Ramos (cell line): Measurements from ENCODE around the gene KCMF1.
"Not testable (repeated sequence)": the region's sequence is repeated elsewhere in the genome, so short reads cannot be mapped to it uniquely, and the experiment has no call there.

ENCODE experiments used
- in situ Hi-C: fragments of 300-500 bp; cut with MboI; formaldehyde crosslinking; loops from one replicate; pipeline ENCODE4 v1.14.3; 2022; ENCODE audit warnings: low sequenced_read_pairs; ENCODE audit not compliant: unreplicated experiment

The KCMF1 gene

DNA sequence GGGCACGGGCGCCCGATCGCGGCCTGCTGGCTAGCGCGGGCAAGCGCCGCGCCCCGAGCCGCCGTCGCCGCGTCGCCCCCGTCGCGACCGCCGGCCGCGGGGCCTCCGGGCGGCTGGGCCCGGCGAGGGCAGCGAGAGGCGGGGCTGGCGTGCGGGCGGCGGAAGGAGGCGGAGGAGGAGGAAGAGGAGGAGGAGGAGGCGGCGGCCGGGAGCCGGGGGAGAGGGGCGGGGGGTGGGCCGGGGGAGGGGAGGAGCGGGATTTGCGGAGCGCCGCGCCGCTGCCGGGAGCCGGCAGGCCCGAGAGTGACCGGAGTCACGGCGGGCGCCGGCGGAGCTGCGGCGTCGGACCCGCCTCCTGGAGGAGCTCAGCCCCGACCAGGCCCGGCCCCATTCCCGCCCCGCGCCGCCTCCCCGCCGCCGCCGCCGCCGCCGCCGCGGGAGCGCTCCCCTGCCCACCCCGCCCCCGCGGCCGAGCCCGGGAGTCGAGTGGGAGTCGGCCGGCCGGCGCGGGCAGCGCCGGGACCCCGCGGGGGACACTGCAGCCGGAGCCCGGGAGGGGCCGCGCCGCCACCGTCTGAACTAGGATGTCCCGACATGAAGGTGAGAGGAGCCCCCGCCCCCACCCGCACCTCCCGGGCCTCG, at the start of gene KCMF1:
KCMF1 (plus strand) TSS at position 294 of the 642 bp plus-strand sequence; CDS start at position 585, 291 bp downstream.
- in situ Hi-C loops: no loop called here

DNA sequence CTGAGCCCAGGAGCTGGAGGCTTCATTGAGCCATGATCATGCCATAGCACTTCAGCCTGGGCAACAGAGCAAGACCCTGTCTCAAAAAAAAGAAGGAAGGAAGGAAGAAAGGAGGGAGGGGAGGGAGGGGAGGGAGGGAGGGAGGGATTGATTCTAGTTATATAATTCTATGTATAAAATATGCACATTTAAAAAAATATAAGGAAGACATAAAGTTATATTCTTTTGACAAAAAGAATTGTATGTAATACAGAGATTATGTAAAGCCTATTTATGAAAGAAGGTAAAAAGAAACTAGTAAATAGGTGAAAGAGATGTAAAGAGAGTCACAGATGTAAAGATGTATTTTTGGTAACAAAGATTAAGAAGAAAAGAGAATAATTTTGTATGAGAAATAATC, 48.0 kb upstream of the KCMF1 start:
- in situ Hi-C loops: loop anchor here (10.0 kb wide), 1 partner anchor 372 kb away; no protein-coding TSS in a partner anchor

- in situ Hi-C loops: loop anchor here (10.0 kb wide), 1 partner anchor 370 kb away; no protein-coding TSS in a partner anchor
Observed at GRCh38 chr2:84924173-84925106, 46.5 kb upstream of the KCMF1 start.

DNA sequence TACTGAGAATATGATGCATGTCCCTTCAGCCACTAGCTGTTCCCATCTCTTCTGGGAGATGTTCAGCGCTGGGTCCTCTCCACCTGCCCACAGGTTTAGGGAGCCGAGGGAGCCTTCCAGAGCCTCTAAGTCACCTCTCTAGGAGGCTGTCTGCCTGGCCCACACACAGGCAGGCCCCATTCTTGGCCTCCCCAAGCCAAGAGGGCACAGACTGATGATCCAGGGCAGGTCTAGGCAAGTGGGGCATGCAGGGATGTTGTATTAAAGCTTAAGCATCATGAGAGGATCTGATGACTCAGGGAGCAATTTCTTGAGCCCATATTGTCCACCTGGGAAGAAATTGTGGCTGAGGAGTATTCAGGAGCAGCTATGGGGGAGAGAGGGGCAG, 45.6 kb upstream of the KCMF1 start:
- in situ Hi-C loops: loop anchor here (10.0 kb wide), 1 partner anchor 369 kb away; no protein-coding TSS in a partner anchor

DNA sequence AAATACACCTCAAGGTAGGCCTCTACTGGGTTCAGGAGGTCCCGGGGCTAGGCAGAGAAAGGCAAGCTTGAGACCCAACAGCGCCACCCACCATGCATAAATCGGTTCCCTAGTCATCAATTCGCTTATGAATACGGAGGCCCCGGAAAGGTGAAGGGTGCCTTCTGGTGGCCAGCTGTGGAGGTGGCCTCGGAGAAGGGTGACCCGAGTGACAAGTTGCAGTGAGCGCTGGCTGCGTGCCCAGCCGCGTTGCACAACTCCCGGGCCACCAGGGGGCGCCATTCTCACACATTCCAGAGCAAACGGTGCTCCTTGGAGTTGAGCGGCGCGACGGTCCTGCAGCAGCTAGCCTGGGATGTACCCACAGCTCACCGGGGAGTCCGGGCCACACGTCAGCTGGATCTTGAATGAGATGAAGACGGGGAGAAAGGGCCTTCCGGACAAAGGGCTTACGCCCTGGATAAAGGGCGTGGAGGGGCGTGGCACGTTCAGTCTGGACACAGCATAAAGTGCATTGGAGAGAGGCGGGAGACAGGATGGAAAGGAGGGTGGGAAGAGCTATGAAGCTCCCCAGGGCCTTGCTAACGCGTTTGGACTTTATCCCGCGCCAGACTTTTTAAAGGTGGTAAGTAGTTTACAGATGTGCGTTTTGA, 45.1 kb upstream of the KCMF1 start:
- in situ Hi-C loops: loop anchor here (10.0 kb wide), 1 partner anchor 369 kb away; no protein-coding TSS in a partner anchor

- in situ Hi-C loops: loop anchor here (10.0 kb wide), 1 partner anchor 368 kb away; no protein-coding TSS in a partner anchor
Observed at GRCh38 chr2:84927275-84927627, 43.7 kb upstream of the KCMF1 start.

DNA sequence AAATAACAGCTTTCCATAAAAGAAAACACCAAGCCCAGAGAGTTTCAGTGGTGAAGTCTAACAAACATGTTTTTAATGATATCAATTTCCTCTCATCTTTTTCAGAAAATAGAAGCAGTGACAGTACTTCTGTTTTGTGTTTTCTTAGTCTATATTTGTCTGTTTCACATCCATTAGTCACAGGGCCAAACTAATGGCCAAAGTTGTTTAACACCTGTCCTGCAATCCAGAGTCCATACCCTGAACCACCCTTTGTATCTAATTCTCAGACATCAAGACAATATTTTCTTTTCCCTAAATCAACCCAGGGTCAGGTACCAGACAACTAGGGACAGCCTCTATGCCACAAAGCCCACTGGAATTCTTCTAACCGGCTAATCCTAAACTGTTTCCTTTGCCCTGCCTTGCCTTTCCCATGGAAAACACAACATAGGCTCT, 39.6 kb upstream of the KCMF1 start:
- in situ Hi-C loops: no loop called here

DNA sequence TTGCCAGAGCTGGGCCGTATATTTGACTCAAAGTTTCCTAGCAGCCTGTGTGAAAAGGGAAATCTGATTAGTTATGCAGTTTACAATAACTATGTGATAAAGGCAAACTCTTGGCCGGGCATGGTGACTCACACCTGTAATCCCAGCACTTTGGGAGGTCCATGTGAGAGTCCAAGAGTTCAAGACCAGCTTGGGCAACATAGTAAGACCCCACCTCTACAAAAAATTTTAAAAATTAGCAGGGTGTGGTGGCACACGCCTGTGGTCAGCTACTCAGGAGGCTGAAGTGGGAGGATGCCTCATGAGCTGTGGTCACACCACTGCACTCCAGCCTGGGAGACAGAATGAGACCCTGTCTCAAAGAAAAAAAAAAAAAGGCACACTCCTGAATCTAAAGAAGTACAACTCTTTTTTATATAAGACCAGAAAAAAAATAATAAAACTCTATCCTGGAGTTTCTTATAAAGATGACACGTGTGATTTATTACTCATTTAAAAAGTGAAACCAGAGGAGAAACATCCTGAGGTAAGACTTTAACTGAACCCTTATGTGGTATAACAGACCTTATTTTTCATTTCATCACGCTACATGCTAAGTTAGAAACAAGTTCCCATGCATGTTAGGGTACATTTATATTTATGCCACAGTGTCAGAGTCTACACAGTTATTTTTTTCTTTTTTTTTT, 32.6 kb upstream of the KCMF1 start:
- in situ Hi-C loops: no loop called here

- in situ Hi-C loops: no loop called here
Observed at GRCh38 chr2:84939426-84940087, 31.4 kb upstream of the KCMF1 start.

DNA sequence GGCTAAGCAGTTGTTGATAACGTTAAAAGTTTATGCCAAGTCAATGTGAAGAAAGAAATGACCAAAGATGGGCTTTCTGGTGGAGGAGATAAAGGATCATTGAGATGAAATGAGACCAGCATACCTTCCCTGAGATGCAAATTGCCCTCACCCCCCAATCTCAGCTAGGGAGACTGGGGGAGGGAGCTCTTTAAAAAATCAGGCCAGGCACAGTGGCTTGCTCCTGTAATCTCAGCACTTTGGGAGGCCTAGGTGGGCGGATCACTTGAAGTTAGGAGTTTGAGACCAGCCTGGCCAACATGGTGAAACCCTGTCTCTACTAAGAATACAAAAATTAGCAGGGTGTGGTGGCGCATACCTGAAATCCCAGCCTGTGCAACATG, 30.9 kb upstream of the KCMF1 start:
- in situ Hi-C loops: no loop called here

DNA sequence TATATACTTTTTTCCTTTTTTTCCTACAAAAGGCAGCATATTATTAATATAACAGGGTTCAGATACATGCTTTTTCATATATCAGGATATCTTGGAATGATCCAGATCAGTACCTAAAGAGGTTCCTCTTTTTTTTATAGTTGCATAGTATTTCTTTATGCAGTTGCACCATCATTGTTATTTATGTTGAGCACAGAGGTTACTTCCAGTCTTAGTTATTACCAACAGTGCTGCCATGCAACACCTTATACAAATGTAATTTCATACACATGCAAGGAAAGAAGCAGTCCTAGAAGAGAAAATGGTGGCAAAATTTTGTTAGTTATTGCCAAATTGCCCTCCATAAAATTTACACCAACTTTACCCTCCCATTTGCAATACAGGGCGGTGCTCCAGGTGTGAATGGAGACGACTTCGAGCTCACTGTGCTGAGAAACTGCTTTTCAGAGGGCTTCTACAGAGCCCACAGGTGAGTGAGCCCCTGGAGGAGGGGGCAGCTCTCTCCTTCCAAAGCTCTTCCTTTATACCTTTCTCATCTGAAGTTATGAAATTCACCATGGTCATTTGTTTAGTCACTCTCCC, 30.0 kb upstream of the KCMF1 start:
- in situ Hi-C loops: no loop called here

GRCh38 chr2:84942166-84942565, 28.8 kb upstream of the KCMF1 start:
- in situ Hi-C loops: no loop called here

- in situ Hi-C loops: no loop called here
Observed at GRCh38 chr2:84942964-84943421, 28.0 kb upstream of the KCMF1 start.

- in situ Hi-C loops: no loop called here
Observed at GRCh38 chr2:84944295-84944909, 26.6 kb upstream of the KCMF1 start.

GRCh38 chr2:84945838-84946203, 25.1 kb upstream of the KCMF1 start:
- in situ Hi-C loops: not testable (repeated sequence)

GRCh38 chr2:84946204-84947009, 24.6 kb upstream of the KCMF1 start:
- in situ Hi-C loops: no loop called here

DNA sequence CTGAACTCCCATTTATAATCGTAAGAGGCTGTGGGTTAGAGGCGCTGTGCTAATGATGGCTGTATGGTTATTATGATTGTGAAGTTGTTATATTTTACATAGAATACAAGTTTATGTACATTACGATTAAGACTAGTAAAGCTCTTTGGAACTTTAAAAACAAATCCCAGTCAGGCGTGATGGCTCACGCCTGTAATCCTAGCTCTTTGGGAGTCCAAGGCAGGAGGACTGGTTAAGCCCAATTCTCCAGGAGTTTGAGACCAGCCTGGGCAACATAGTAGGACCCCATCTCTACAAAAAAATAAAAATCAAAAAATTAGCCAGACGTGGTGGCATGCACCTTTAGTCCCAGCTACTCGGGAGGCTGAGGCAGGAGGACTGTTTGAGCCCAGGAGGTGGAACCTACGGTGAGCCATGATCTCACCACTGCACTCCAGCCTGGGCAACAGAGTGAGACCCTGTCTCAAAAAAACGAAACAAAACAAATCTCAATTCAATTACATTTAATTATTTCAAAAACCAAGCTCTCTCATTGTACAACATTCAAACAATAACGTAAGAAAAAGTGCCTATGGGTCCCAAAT, 23.9 kb upstream of the KCMF1 start:
- in situ Hi-C loops: no loop called here

DNA sequence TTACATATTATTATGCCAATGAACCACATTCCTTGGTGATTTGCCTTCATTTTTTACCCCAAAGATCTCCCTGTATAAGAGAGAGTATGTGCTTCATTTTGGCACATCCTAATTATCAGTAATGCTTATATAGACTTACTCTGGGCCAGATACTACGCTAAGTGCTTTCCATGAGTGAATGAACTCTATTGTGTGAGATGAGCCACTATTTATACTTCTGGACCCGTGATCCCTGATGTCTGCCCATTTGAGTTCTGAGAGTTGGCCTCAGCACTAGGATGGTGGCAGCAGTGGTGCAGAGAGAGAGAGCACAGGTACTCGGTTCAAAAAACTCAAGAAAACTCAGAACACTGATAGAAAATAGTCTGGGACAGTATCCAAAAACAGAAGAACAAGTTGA, 17.4 kb upstream of the KCMF1 start:
- in situ Hi-C loops: no loop called here
